HCT116 (cell line): ENCODE measurements around the gene GRM5. TPM values are rescaled to one million over a fixed set of nuclear protein-coding genes. Genes with fewer than 3 reads are reported as not detected.

ENCODE experiments used
- ATAC-seq: fragments of 200-7000 bp; cut with Tn5 transposase; 2 replicates; pipeline ENCODE4 v1.9.1; 2020; ENCODE audit warnings: mild to moderate bottlenecking, moderate library complexity
- BruUV-seq: library from RNA; stranded (reverse); fragments of 400-500 nt; replicated peaks from 2 replicates; lab custom pipeline; 2021; lab: Mats Ljungman, UMichigan
- CTCF ChIA-PET: fragments of 300-600 bp; sonication (Branson Sonifier 250); formaldehyde crosslinking; loops from one replicate; lab custom pipeline; 2021; ENCODE audit warnings: antibody characterized with exemption; lab: Charles Lee
- POLR2A ChIA-PET: fragments of 300-600, 350-600 bp; sonication (Branson Sonifier 250); formaldehyde crosslinking; loops from one replicate; lab custom pipeline; 2021; ENCODE audit warnings: antibody characterized with exemption; lab: Charles Lee
- RAD21 ChIA-PET, 2 experiments: fragments of 300-600 bp; sonication (Branson Sonifier 250); formaldehyde crosslinking; loops; one replicate each; lab custom pipeline; 2023; ENCODE audit warnings: low total read pairs in 2 of 2; ENCODE audit not compliant: uncharacterized antibody in 2 of 2, unreplicated experiment in 2 of 2, low non-redundant PET in 1 of 2; lab: Charles Lee
- DNase-seq: peaks from one replicate; pipeline ENCODE4 v3.0.0-alpha.2; 2010; ENCODE audit warnings: low read depth, low spot score
- H2AFZ ChIP-seq: fragments of 200-600 bp; shearing (Covaris generic), sonication (generic); 2 replicates; pipeline ENCODE4 v1.6.1; 2017; ENCODE audit warnings: low read depth, mixed run types, mixed read lengths, antibody characterized with exemption, low read length; ENCODE audit not compliant: poor library complexity, severe bottlenecking
- H3K27ac ChIP-seq: 2 replicates; pipeline ENCODE4 v1.5.1; 2012; ENCODE audit warnings: low read depth, low read length
- H3K27me3 ChIP-seq: fragments of 200-600 bp; sonication (generic); 2 replicates; pipeline ENCODE4 v1.6.1; 2016; ENCODE audit warnings: mixed run types, low read length, mixed read lengths; ENCODE audit not compliant: insufficient read depth
- H3K36me3 ChIP-seq, 2 experiments: fragments of 200-500 bp in 1 of 2; fragments of 200-600 bp in 1 of 2; sonication (Bioruptor generic) in 1 of 2; sonication (generic) in 1 of 2; 2 replicates each; pipeline versions ENCODE4 v1.5.1 to v1.6.1; 2014 to 2016; ENCODE audit warnings: low read length in 2 of 2, inconsistent platforms in 1 of 2, mixed read lengths in 1 of 2, mixed run types in 1 of 2; ENCODE audit not compliant: insufficient read depth in 2 of 2, control insufficient read depth in 1 of 2
- H3K4me1 ChIP-seq, 2 experiments: fragments of 200-600 bp in 1 of 2; sonication (generic) in 1 of 2; 2 replicates each; pipeline versions ENCODE4 v1.5.1 to v1.6.1; 2012 to 2017; ENCODE audit warnings: low read length in 2 of 2, inconsistent platforms in 1 of 2, mild to moderate bottlenecking in 1 of 2, mixed read lengths in 1 of 2, mixed run types in 1 of 2, moderate library complexity in 1 of 2; ENCODE audit not compliant: insufficient read depth in 2 of 2, control insufficient read depth in 1 of 2
- H3K4me2 ChIP-seq: fragments of 200-600 bp; sonication (generic); 2 replicates; pipeline ENCODE4 v1.6.1; 2017; ENCODE audit warnings: mixed run types, low read length, mixed read lengths
- H3K4me3 ChIP-seq, 2 experiments: fragments of 200-600 bp in 1 of 2; sonication (generic) in 1 of 2; replicated peaks in 1 of 2; 2 replicates each; pipeline ENCODE4 v1.5.1; 2011 to 2016; ENCODE audit warnings: low read length in 2 of 2, control low read depth in 1 of 2, low read depth in 1 of 2, mild to moderate bottlenecking in 1 of 2, mixed read lengths in 1 of 2, mixed run types in 1 of 2
- H3K79me2 ChIP-seq: fragments of 200-600 bp; sonication (generic); 2 replicates; pipeline ENCODE4 v1.6.1; 2017; ENCODE audit warnings: mild to moderate bottlenecking, mixed run types, low read length, moderate library complexity, mixed read lengths; ENCODE audit not compliant: insufficient read depth
- H3K9ac ChIP-seq: fragments of 200-600 bp; sonication (generic); 2 replicates; pipeline ENCODE4 v1.6.1; 2016; ENCODE audit warnings: low read length, mixed read lengths
- H3K9me2 ChIP-seq: fragments of 200-600 bp; sonication (generic), shearing (Covaris generic); 2 replicates; pipeline ENCODE4 v1.6.1; 2017; ENCODE audit warnings: mixed run types, mild to moderate bottlenecking, moderate library complexity; ENCODE audit not compliant: insufficient read depth
- H3K9me3 ChIP-seq, 2 experiments: fragments of 200-500 bp in 1 of 2; fragments of 200-600 bp in 1 of 2; sonication (Bioruptor generic) in 1 of 2; sonication (generic) in 1 of 2; 2 replicates each; pipeline ENCODE4 v1.6.1; 2014 to 2017; ENCODE audit warnings: low read length in 2 of 2, mixed read lengths in 2 of 2, inconsistent platforms in 1 of 2, low read depth in 1 of 2, mild to moderate bottlenecking in 1 of 2, mixed run types in 1 of 2, moderate library complexity in 1 of 2; ENCODE audit not compliant: control insufficient read depth in 1 of 2, insufficient read depth in 1 of 2
- H4K20me1 ChIP-seq: fragments of 200-600 bp; sonication (generic), shearing (Covaris generic); 2 replicates; pipeline ENCODE4 v1.6.1; 2017; ENCODE audit warnings: mixed run types, mild to moderate bottlenecking, moderate library complexity; ENCODE audit not compliant: insufficient read depth
- CBX3 ChIP-seq: IDR thresholded peaks from 2 replicates; pipeline ENCODE4 v1.6.1; 2012; ENCODE audit warnings: low read depth
- EGR1 ChIP-seq: IDR thresholded peaks from 2 replicates; pipeline ENCODE4 v1.6.1; 2012; ENCODE audit warnings: low read depth
- FOSL1 ChIP-seq: IDR thresholded peaks from 2 replicates; pipeline ENCODE4 v1.6.1; 2012; ENCODE audit warnings: low read depth
- POLR2A ChIP-seq: IDR thresholded peaks from 2 replicates; pipeline ENCODE4 v1.7.0; 2011; ENCODE audit warnings: borderline replicate concordance; ENCODE audit not compliant: insufficient read depth, insufficient read length; ENCODE audit errors: extremely low read depth
- POLR2AphosphoS5 ChIP-seq: IDR thresholded peaks from 2 replicates; pipeline ENCODE4 v1.6.1; 2011; ENCODE audit warnings: mild to moderate bottlenecking, low read depth, low read length, moderate library complexity
- SIN3A ChIP-seq: IDR thresholded peaks from 2 replicates; pipeline ENCODE4 v1.6.1; 2012; ENCODE audit warnings: low read depth
- SP1 ChIP-seq: IDR thresholded peaks from 2 replicates; pipeline ENCODE4 v1.6.1; 2012; ENCODE audit warnings: low read depth
- SRF ChIP-seq: IDR thresholded peaks from 2 replicates; pipeline ENCODE4 v1.6.1; 2012; ENCODE audit warnings: low read depth
- YY1 ChIP-seq: IDR thresholded peaks from 2 replicates; pipeline ENCODE4 v1.6.1; 2011; ENCODE audit warnings: low read length, low read depth, moderate library complexity, mild to moderate bottlenecking; ENCODE audit not compliant: insufficient replicate concordance; ENCODE audit errors: extremely low read depth
- ZNF274 ChIP-seq: fragments of 200-500 bp; sonication (Bioruptor generic); IDR thresholded peaks from 2 replicates; pipeline ENCODE4 v1.6.1; 2014; ENCODE audit warnings: mild to moderate bottlenecking, low read depth, low read length, inconsistent platforms
- intact Hi-C: fragments of 100-400 bp; cut with micrococcal nuclease; formaldehyde crosslinking; loops from 2 replicates; pipeline ENCODE4 v1.10.0; 2022
- total RNA-seq: library from RNA; stranded (reverse); gene quantifications from one replicate; pipeline ENCODE4 v1.2.1, GENCODE V29; 2021; ENCODE audit not compliant: unreplicated experiment
- TF ChIP-seq, protein P1 (sequence below): IDR thresholded peaks from 2 replicates; pipeline ENCODE4 v1.6.1; 2012; ENCODE audit warnings: low read depth
- TF ChIP-seq, protein P2 (sequence below), 3 experiments: fragments of 200-600 bp in 1 of 3; sonication (generic) in 1 of 3; IDR thresholded peaks in 2 of 3; conservative IDR thresholded peaks in 1 of 3; 2 replicates each; pipeline ENCODE4 v1.5.1; 2012 to 2017; ENCODE audit warnings: low read depth in 2 of 3, low read length in 2 of 3, antibody characterized with exemption in 1 of 3, borderline replicate concordance in 1 of 3, control low read depth in 1 of 3, mild to moderate bottlenecking in 1 of 3, mixed read lengths in 1 of 3, mixed run types in 1 of 3, moderate library complexity in 1 of 3; ENCODE audit not compliant: insufficient read depth in 1 of 3
- TF ChIP-seq, protein P3 (sequence below): IDR thresholded peaks from 2 replicates; pipeline ENCODE4 v1.6.1; 2012

Gene GRM5
- total RNA-seq, 1 experiment from 2014 or later = not detected

DNA sequence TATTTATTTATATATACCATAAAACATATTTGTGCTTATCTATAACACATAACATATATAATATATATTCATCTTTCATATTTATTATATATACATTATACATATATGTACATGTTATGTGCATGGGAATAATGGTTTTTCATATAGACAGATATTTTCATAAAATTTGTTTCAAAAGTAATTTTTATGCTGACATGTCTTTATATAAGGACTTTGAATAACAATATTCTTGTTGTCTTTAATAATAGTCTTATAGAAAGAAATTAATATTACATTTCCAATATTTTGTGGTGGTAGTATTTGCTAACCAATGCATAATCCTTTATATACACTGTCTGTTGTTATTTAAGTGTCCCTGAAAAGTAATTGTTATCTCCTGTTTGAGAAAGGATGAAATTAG is 49.6 kb downstream of the GRM5 start (continued):
- TF ChIP-seq, protein P1, sequence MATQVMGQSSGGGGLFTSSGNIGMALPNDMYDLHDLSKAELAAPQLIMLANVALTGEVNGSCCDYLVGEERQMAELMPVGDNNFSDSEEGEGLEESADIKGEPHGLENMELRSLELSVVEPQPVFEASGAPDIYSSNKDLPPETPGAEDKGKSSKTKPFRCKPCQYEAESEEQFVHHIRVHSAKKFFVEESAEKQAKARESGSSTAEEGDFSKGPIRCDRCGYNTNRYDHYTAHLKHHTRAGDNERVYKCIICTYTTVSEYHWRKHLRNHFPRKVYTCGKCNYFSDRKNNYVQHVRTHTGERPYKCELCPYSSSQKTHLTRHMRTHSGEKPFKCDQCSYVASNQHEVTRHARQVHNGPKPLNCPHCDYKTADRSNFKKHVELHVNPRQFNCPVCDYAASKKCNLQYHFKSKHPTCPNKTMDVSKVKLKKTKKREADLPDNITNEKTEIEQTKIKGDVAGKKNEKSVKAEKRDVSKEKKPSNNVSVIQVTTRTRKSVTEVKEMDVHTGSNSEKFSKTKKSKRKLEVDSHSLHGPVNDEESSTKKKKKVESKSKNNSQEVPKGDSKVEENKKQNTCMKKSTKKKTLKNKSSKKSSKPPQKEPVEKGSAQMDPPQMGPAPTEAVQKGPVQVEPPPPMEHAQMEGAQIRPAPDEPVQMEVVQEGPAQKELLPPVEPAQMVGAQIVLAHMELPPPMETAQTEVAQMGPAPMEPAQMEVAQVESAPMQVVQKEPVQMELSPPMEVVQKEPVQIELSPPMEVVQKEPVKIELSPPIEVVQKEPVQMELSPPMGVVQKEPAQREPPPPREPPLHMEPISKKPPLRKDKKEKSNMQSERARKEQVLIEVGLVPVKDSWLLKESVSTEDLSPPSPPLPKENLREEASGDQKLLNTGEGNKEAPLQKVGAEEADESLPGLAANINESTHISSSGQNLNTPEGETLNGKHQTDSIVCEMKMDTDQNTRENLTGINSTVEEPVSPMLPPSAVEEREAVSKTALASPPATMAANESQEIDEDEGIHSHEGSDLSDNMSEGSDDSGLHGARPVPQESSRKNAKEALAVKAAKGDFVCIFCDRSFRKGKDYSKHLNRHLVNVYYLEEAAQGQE = no peak
- TF ChIP-seq SIN3A (no peak), CBX3 (no peak), POLR2A (no peak)
- TF ChIP-seq, protein P2, sequence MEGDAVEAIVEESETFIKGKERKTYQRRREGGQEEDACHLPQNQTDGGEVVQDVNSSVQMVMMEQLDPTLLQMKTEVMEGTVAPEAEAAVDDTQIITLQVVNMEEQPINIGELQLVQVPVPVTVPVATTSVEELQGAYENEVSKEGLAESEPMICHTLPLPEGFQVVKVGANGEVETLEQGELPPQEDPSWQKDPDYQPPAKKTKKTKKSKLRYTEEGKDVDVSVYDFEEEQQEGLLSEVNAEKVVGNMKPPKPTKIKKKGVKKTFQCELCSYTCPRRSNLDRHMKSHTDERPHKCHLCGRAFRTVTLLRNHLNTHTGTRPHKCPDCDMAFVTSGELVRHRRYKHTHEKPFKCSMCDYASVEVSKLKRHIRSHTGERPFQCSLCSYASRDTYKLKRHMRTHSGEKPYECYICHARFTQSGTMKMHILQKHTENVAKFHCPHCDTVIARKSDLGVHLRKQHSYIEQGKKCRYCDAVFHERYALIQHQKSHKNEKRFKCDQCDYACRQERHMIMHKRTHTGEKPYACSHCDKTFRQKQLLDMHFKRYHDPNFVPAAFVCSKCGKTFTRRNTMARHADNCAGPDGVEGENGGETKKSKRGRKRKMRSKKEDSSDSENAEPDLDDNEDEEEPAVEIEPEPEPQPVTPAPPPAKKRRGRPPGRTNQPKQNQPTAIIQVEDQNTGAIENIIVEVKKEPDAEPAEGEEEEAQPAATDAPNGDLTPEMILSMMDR (IDR thresholded peaks at IDR 0.05 in 2 of 3, conservative IDR thresholded peaks at IDR 0.05 in 1 of 3; ENCODE audit: borderline replicate concordance in 1 of 3, insufficient read depth in 1 of 3, low read depth in 2 of 3, low read length in 2 of 3) = no peak

DNA sequence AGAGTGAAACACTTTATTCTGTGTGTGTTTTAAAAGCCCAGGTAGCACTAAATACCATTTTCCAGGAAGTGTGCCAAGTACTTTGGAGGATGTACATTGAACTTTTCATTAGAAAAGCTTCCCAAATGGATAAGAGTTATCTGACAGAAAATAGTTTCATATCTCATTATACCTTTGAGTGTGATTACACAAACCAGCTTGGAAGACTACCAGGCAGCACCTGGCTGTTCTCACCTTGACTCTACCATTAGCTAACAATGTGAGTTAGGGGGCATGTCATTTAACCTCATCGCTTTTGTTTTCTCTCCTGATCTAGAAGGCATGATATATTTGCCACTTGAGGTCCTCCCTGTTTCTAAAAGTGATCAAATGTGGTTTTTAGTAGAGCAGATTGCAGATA is 50.2 kb downstream of the GRM5 start:
- POLR2A ChIA-PET = no interaction called here
- TF ChIP-seq POLR2AphosphoS5 = no peak
- no peak for TF ChIP-seq EGR1
- TF ChIP-seq SP1 = no peak
- no peak for TF ChIP-seq SRF
- TF ChIP-seq ZNF274 = no peak
- TF ChIP-seq, protein P3, sequence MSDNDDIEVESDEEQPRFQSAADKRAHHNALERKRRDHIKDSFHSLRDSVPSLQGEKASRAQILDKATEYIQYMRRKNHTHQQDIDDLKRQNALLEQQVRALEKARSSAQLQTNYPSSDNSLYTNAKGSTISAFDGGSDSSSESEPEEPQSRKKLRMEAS = no peak
- TF ChIP-seq, protein P1 = no peak
- TF ChIP-seq FOSL1 = no peak
- no peak for TF ChIP-seq YY1
- TF ChIP-seq, all 23 proteins: peak for 0
- Histone ChIP-seq H3K27ac (no peak overlapping the region), H2AFZ (no peak overlapping the region), H3K9ac (no peak overlapping the region), H3K4me2 (no peak overlapping the region), H3K9me3 (no peaks in the 10 kb centered on the region), H3K79me2 (no peaks in the 10 kb centered on the region), H4K20me1 (no peaks in the 10 kb centered on the region), H3K4me3 (no peak overlapping the region), H3K4me1 (no peaks in the 10 kb centered on the region), H3K27me3 (no peaks in the 10 kb centered on the region), H3K9me2 (no peaks in the 10 kb centered on the region), H3K36me3 (no peaks in the 10 kb centered on the region)
- no TSS peak for BruUV-seq
- ChIA-PET CTCF (no interaction called here), RAD21 (no interaction called here)
- intact Hi-C loops = no loop called here
- ATAC-seq = no peak
- no peak for DNase-seq
